ENCODE data around the gene VIP. TPM values are rescaled to one million over a fixed set of nuclear protein-coding genes. Genes with fewer than 3 reads are reported as not detected.

The VIP gene
- total RNA-seq, 1 experiment from 2014 or later: not detected

- TF ChIP-seq CTCF (conservative IDR thresholded peaks at IDR 0.05; ENCODE audit: low read depth, low read length) (no peak), EZH2phosphoT487 (IDR thresholded peaks at IDR 0.05; ENCODE audit: borderline replicate concordance, low read length) (no peak), EZH2 (IDR thresholded peaks at IDR 0.05; ENCODE audit: low read length, unreplicated experiment) (no peak)
- Histone ChIP-seq H3K36me3 (ENCODE audit: low read depth, low read length) (no peaks in the 10 kb centered on the region), H3K9ac (ENCODE audit: low read length) (no peak overlapping the region), H3F3A (ENCODE audit: low read length, unreplicated experiment) (no peaks in the 10 kb centered on the region), H3K4me3 (ENCODE audit: low read length) (no peak overlapping the region), H3K9me2 (replicated peaks; ENCODE audit: low read length) (no peaks in the 10 kb centered on the region), H3K27ac (ENCODE audit: low read length) (no peak overlapping the region), H4K20me1 (ENCODE audit: low read length) (no peaks in the 10 kb centered on the region), H3K9me3 (ENCODE audit: low read length) (no peaks in the 10 kb centered on the region), H2AFZ (ENCODE audit: low read length) (no peak overlapping the region), H3K4me2 (ENCODE audit: low read length) (no peak overlapping the region), H3K4me1 (ENCODE audit: insufficient read depth, low read length) (no peaks in the 10 kb centered on the region), H3K27me3 (ENCODE audit: low read length) (peaks cover 22% of the 10 kb centered on the region), H3K79me2 (ENCODE audit: low read length) (no peaks in the 10 kb centered on the region)
- ChIA-PET CTCF (no interaction called here), POLR2A (ENCODE audit: unreplicated experiment) (no interaction called here)
- BruUV-seq (replicated peaks): no TSS peak
- intact Hi-C loops (cut with micrococcal nuclease): no loop called here
- DNase-seq (no peak), ATAC-seq (no peak)
Observed at GRCh38 chr6:152723398-152723797, 27.2 kb upstream of the VIP start.

GRCh38 chr6:152726313-152726712, 24.3 kb upstream of the VIP start:
- DNase-seq: no peak
- H4K20me1 ChIP-seq (ENCODE audit: low read length): no peaks in the 10 kb centered on the region
- no peak overlapping the region for H3K27ac ChIP-seq (ENCODE audit: low read length)
- no peaks in the 10 kb centered on the region for H3K9me3 ChIP-seq (ENCODE audit: low read length)
- H3K27me3 ChIP-seq (ENCODE audit: low read length): peaks cover 39% of the 10 kb centered on the region
- ChIA-PET CTCF (no interaction called here), POLR2A (ENCODE audit: unreplicated experiment) (no interaction called here)
- no peak overlapping the region for H3K4me2 ChIP-seq (ENCODE audit: low read length)
- H3K4me3 ChIP-seq (ENCODE audit: low read length): no peak overlapping the region
- H3K4me1 ChIP-seq (ENCODE audit: insufficient read depth, low read length): no peaks in the 10 kb centered on the region
- H2AFZ ChIP-seq (ENCODE audit: low read length): no peak overlapping the region
- ATAC-seq: no peak
- no TSS peak for BruUV-seq (replicated peaks)
- H3K79me2 ChIP-seq (ENCODE audit: low read length): no peaks in the 10 kb centered on the region
- no peak overlapping the region for H3K9ac ChIP-seq (ENCODE audit: low read length)
- no peaks in the 10 kb centered on the region for H3K9me2 ChIP-seq (replicated peaks; ENCODE audit: low read length)
- intact Hi-C loops (cut with micrococcal nuclease): no loop called here
- no peak for TF ChIP-seq EZH2phosphoT487 (IDR thresholded peaks at IDR 0.05; ENCODE audit: borderline replicate concordance, low read length)
- no peak for TF ChIP-seq EZH2 (IDR thresholded peaks at IDR 0.05; ENCODE audit: low read length, unreplicated experiment)
- no peak for TF ChIP-seq CTCF (conservative IDR thresholded peaks at IDR 0.05; ENCODE audit: low read depth, low read length)
- H3F3A ChIP-seq (ENCODE audit: low read length, unreplicated experiment): no peaks in the 10 kb centered on the region
- H3K36me3 ChIP-seq (ENCODE audit: low read depth, low read length): no peaks in the 10 kb centered on the region

GRCh38 chr6:152727507-152727906, 23.1 kb upstream of the VIP start:
- Histone ChIP-seq H3K79me2 (ENCODE audit: low read length) (no peaks in the 10 kb centered on the region), H2AFZ (ENCODE audit: low read length) (no peak overlapping the region), H3K27me3 (ENCODE audit: low read length) (peaks cover 44% of the 10 kb centered on the region), H3K36me3 (ENCODE audit: low read depth, low read length) (no peaks in the 10 kb centered on the region), H3K9ac (ENCODE audit: low read length) (no peak overlapping the region), H3K4me2 (ENCODE audit: low read length) (no peak overlapping the region), H3F3A (ENCODE audit: low read length, unreplicated experiment) (no peaks in the 10 kb centered on the region), H3K4me3 (ENCODE audit: low read length) (no peak overlapping the region), H3K9me3 (ENCODE audit: low read length) (no peaks in the 10 kb centered on the region), H3K27ac (ENCODE audit: low read length) (no peak overlapping the region), H3K9me2 (replicated peaks; ENCODE audit: low read length) (no peaks in the 10 kb centered on the region), H4K20me1 (ENCODE audit: low read length) (no peaks in the 10 kb centered on the region), H3K4me1 (ENCODE audit: insufficient read depth, low read length) (no peaks in the 10 kb centered on the region)
- TF ChIP-seq EZH2phosphoT487 (IDR thresholded peaks at IDR 0.05; ENCODE audit: borderline replicate concordance, low read length): no peak
- 0 out of 2 replicates have a peak, but pooled peaks have one; percentile 28 for TF ChIP-seq CTCF (conservative IDR thresholded peaks at IDR 0.05; ENCODE audit: low read depth, low read length)
- CTCF ChIA-PET: no interaction called here
- no TSS peak for BruUV-seq (replicated peaks)
- POLR2A ChIA-PET (ENCODE audit: unreplicated experiment): no interaction called here
- peak; percentile 5 for DNase-seq
- intact Hi-C loops (cut with micrococcal nuclease): no loop called here
- peak; percentile 42; the same call in 1 of the 2 replicates for ATAC-seq

Data from PC-3 (cell line).